HG02798 (cell line): ENCODE results near the gene ACO1.
A peak's percentile ranks its signal among the peaks of the same experiment; 100 is the strongest.
"Not testable (repeated sequence)": the region's sequence is repeated elsewhere in the genome, so short reads cannot be mapped to it uniquely, and the experiment has no call there.

Experiments
- ATAC-seq: cut with Tn5 transposase; IDR thresholded peaks from one replicate; pipeline ENCODE4 v1.9.1; 2021; ENCODE audit warnings: mild to moderate bottlenecking; ENCODE audit not compliant: unreplicated experiment, poor library complexity

The ACO1 gene

DNA sequence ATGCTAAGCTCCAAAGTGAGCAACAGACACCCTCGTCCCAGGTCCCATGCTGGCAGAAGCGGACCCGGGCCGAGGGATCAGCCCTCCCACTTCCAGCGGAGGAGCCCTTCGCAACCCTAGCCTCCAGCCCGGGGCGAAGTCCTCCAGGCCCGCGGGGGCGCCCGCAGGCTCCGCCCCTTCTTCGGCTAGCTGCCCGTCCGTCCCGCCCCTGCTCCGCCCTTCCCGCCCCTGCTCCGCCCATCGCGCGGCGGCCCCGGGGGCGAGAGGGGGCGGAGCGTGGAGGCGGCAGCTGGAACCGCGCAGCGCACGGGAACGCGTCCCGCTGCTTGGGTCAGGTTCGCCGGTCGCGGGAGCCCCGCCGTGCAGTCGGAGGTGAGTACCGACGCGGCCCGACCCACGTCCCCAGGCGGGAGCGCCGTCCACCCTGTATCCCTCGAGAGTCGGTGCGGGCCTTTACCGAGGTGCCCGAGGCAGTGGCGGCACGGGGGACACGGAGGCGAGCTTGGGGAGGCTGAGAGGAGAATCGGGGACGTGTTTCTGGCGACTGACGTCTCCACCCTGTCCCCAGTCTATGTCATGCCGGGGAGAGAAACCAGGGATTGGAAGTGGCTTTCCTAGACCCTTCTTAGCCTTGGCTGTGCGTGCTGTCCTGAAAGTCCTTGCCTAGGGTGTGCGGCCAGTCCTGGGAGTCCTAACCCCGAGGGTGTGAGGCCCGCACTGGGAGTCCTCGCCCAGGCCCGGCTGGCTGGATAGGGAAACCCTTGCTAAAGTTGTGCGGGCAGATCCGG lies at the start of gene ACO1:
Gene ACO1 (plus strand): TSS at position 280 of the 788 bp plus-strand sequence. CDS start 20,864 bp downstream, outside the sequence.
- peak; percentile 97 for ATAC-seq

DNA sequence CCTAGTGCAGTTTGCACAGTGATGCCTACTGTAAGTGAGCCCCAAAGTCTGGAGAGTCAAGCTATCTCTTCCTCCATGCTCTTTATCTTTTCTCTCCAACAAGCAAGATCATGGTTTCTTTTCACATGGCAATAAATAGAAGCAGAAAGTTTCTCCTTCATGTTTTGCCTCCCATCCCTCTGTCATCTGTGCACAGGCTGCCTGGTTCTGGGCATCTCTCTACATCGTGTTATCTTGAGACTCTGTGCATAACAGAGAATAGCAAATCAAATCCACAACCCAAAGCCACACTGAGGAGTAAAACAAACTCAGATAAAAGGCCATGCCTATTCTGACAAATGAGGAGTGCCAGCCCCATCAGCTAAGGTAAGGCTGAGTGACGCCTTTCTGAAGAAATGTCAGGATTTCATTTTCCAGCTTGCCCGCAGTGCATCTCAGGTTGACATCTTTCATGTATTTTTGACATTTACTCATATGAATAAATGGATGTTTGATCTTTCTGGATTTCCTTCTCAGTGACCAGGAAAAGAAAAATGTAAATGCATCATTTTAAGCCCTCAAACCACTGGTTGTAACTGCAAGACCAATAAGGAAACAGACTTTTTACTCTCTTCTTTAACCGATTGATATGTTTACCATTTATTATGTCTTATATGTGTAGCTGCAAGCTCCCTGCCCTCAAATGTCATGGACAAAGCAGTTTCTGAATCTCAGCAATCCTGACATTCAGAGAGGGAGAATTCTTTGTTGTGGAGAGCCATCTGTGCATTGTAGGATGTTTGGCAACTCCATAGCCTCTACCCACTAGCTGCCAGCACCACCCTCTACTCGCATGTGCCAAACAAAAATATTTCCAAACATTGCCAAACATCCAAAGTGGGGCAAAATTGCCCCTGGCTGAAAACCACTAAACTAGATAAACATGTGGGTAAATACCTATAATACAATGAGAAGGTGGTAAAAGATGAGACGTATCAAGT lies 49.2 kb upstream of the ACO1 start:
- ATAC-seq: no peak

DNA sequence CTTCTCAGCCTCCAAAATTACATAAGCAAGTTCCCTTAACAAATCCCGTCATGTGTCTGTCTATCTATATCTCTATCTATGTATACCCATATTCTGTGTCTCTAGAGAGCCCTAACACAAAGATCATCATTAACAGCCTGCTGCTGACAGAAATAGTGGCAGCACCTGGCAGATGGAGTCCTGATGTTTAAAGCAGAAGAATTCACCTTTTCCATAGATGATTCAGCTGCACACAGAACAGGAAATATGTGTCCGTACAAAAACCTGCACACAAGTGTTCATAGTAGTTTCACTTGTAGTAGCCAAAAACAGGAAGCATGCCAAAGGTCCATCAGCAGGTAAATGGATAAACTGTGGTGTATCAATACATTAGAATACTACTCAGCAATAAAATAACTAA lies 45.0 kb upstream of the ACO1 start:
- ATAC-seq: peak; percentile 68

DNA sequence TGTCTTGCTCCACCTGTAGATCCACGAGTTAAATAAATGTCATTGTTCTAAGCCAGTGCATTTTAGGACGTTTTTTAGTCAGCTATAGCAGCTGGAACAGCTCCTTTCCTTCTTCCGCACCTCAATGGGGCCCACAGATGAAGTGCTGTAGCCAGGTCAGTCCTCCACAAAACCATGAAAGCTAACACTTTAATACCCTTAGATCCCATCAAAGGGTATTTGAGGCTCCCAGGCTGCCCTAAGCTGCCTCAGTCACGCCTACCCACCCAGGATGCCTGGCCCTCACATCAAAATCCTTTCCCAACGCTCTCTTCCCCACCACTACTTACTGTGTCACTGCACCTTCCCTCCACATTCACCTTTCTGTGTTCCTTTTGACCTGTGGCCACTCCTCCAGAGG lies 44.1 kb upstream of the ACO1 start:
- ATAC-seq: no peak

DNA sequence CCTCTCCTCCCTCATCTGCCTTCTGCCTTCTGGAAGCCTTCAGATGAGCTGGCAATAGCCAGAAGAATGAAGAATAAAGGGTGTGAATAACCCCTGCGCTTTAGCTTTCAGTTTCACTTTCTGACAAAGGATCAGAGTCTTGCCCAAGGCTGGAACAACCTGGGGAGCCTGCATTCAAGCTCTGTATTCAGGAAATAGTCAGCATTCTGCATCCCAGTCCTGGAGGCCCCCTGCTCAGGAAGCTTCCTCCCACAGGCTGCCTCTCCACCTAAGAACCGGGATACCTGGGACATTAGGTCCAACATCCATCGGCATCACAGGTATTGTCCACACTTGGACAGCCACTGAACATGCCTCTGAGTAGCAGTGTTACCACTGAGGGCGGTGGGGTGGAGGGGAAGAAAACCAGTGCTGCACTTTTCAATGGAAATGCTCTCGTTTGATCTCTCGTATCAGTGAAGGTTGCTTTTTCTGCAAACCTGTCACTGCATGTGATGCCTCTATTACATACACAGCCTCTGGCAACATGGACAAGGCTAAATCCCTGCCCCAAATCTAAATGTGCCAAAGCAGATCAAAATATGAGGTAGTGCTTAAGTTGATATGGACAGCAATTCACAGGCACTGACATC lies 39.8 kb upstream of the ACO1 start:
- peak; percentile 59 for ATAC-seq

DNA sequence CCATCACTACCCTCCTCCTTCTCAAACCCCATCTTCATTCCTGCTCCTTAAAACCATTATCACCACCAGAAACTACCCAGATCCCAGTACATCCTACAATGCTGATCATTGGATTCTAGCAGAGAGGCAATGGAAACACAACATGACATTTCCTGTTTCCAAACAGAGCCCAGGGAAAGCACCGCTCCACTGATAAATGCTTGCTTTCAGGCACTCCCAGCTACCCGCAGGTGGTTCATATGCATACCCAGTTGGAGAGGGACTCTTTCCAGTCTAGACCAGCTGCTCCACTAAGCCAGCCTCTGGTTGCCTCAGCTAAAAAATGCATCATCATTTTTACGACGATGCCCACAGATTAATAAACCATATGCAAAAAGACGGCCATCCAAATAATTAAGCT lies 39.2 kb upstream of the ACO1 start:
- no peak for ATAC-seq

DNA sequence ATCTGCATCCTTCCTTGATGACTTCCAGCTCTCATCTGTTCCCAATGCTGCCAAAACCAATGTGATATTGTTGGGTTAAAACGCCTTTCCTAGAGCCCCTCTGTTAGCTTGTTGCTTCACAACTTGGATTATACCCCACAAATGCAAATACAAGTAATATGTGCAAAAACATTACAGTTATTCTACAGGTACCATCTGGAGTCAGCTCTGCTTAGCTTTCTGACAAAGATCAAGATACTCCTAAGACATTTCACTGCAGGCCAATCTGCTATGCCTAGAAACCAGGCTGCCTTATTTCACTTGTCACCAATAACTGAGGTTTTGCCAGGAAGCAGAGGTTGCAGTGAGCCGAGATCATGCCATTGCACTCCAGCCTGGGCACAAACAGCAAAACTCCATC lies 36.9 kb upstream of the ACO1 start:
- no peak for ATAC-seq

DNA sequence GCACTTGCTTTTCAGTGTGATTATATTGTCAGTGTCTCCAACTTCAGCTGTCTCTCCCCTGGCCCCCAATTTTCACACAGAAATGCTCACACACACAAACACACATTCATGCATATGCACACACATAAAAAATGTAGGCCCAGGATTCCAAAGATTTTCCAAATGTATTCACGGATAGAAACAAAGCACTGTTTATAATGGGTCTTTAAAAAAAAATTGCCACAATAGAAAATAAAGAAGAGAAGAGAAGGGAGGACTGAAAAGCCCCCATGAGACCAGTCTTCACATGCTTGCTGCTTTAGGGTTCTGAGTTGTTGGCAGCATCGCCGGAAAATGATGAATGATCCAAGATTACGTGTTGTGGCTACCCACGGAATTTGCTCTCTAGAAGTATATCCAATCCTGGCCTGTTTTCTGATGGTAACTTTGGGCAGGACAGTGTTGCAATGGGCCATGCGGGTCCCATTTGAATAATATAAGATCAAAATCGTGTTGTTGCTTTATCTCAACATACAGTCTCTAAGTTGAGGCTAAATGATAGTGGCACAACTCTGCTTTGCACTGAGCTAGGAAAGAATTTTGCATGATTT lies 36.2 kb upstream of the ACO1 start:
- ATAC-seq: no peak

DNA sequence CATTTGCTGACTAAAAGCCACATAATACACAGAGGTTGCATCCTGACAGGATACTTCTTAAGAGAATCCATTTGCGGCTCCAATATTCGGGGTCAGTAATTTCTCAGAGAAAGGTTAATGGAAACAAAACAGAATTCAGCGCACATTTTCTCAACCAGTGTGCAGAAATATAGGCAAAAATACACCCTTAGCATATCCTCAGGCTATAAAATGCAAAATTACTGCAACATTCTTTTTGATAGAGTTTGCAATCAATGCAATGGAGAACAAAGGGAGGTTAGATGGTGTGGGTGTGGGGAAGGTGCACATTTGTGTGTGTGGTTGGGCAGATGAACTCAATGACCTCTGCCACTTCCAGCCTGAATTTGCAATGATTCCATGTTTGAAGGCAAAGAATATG lies 35.4 kb upstream of the ACO1 start:
- no peak for ATAC-seq

DNA sequence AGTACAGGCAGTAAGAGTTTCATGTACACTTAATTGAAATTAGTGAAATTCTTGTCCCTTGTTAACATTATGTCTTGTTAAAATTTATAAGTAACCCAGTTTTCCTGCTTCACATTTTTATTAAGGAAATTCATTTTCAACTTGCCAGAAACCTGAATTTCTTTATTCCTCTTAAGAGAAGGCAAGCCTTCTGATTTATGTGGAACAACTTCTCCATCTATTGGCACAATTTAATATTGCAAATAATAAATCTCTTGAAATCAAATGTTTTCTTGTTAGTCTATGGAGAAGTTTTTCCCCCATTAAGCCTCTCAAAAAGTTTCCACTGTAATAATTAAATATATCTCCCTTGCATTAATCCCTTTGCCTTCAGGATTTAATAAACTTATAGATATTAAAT lies 33.8 kb upstream of the ACO1 start:
- no peak for ATAC-seq

DNA sequence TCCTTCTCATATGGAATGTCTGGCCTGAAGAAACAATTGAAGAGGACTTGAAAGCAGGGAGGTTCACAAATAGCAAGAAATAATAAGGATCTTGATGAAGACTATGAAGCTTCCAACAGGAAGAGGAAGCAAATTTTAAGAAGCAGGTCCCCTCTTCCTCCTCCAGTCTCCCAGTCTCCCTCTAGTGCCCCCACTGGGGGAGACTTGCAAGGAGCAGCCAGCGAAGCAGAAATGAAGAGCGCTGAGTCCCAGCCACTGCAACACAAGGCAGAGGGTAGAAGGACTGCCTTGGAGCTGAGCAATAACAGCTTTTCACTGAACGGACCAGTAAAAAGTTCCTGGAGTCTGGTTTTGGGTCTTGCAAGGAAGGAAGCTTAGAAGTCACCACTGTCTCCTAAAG lies 32.6 kb upstream of the ACO1 start:
- ATAC-seq: no peak

DNA sequence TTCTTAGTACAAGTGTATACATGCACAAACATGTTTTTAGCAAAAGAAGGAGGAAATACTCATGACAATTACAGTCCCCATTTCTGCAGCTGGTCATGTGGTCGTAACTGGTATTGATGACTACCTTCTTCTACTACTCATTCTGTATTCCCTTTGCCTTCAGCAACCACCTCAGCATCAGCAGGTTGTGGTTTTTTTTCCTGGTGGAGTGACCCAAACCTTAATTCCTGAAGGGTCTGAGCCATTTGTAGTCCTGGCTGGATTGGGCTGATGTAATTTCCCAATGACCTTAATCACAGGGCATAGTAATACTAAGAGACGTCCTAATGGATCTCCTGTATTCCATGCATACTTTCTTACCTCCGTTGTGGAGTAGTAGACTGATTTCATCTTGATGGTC lies 31.0 kb upstream of the ACO1 start:
- ATAC-seq: not testable (repeated sequence)

DNA sequence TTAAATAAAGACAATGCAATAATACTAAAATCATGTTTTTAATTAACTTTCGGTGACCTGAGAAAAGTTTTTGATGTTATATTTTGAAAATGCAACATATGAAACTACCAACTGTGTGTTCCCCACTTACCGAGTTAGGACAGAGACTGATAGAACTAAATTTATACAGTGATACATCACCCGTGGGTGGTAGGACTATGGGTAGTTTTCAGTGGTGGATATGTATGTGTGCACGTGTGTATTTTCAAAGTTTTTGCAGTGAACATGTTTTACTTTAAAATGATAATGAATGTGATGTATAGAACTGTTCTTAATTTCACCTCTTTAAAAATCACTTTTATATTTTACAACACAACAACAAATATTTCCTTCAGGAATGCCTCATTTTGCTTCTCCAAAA lies 25.0 kb upstream of the ACO1 start:
- no peak for ATAC-seq

DNA sequence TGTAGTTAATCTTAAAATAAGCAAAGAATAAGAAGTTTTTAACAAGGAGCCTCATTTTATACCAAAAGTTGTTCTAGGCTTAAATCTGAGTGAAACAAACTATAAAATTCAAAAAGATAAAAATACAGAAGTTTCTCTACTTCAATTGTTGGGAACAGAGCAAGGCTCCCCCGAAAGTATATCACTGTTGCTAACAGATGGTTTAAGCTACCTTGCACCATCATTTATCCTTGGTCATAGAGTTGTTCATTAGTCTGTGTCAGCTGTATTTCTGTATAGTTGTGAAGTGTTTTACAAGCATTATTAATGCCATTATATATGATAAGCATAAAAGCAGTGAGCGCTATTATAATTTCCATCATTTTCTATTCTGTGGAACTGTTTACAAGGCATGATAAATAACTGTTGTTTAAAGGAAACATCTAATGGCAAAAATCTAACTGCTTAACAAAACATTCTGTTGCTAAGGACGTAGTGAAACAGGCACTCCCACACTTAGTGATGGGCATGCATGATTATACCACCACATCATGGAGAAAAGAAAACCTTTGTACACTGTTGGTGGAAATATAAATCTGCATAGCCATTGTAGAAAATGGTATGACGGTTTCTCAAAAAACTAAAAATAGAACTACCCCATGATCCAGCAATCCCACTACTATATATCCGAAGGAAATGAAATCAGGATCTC lies 23.3 kb upstream of the ACO1 start:
- ATAC-seq: no peak

DNA sequence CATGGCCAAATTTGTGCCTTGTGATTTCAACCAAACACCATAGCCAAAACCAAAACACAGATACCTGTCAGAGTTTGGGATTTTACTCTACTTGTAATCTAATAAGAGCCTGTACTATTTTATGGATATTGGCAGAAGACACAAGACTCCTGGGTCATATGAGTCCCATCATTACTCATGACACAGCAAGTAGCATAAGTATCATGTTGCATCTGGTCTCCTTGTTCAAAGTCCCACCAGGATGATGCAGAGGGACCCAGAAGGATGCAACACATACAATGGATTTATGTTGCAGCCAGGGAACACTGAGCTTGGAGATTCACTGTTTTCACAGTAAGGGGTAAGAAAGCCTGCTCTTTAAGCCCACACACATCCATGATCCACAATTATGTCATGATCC lies 13.2 kb upstream of the ACO1 start:
- no peak for ATAC-seq

DNA sequence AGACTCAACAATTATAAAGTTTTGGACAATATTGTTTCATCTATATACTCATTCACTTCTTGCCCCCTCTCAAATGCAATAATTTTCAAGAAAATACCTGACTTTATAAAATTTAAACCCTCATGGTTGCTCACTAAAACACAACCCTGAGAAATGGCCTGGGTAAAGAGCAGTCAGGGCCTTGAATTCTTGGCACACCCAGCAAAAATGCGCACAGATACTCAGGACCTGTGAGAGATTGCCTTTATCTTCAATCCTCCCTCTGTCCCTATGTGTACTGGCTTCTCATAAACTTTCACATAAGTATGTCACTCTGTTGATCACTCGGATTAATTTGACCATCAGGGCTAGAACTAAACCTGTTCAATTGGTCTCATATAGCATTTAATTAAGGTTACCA lies 12.8 kb upstream of the ACO1 start:
- ATAC-seq: no peak

DNA sequence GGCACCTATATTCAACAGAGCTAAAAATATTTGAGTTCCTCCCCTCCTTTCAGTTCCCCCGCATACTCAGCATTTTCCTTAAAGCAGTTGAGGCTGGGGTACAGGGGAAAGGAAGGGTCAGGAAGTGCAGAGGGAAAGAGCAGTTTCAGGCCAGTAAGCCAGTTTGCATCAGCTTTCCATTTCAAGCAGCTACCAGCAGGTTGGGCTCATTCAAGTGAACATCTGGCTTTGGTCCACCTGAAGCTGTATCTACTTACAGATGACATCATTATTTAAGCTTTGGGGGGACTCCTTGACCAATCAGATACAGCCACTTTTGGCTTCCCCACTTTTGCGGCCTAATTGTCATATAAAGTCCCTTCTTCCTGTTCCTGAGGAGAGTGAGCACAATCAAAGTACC lies 8.2 kb upstream of the ACO1 start:
- ATAC-seq: no peak

DNA sequence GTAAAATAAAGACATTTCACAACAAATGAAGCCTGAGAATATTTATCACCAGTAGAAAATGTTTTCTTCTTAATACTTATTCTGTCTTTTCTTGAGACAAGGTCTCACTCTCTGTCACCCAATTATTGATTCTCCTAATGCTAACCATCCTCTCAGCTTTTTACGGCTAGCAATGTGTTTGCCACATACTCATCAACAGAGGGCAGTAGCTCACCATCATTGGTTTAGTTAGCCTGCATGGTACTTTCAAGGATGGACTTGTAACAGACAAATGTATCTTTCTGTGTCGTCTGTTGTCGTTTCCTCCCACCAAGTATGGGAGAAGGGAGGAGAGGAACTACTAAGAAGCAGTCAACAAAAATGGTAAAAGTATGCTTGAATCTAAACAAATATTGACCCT lies 5.9 kb upstream of the ACO1 start:
- peak; percentile 87 for ATAC-seq

DNA sequence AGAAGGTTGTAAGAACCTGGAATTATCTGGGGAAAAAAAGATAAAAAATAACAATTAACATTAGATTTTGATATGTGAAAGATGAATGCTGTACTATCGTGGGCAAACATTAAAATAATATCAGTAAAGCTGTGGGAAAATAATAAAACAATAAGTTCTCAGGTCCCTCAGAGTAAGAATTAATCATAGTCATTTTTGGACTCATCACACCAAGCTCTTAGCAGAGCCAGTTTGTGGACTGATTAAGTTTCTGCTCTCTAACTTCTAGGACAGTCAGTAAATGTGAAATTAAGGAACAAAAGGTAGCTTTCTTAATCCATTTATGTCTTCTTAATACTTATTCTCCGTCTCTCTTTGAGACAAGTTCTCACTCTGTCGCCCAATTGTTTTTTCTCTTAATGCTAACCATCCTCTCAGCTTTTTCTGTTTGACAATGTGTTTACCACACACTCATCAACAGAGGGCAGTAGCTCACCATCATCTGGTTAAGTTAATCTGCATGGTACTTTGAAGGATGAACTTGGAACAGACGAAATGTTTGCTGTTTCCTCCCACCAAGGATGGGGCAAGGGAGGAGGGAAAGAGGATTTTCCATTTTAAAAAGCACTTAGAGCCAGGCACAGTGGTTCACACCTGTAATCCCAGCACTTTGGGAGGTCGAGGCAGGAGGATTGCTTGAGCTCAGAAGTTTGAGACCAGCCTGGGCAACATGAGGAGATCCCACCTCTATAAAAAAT lies 5.3 kb upstream of the ACO1 start:
- peak; percentile 76 for ATAC-seq
